Stimulated activated CD4-positive, alpha-beta T cell treated with anti-CD3 and anti-CD28 coated beads, Interleukin-1b, Interleukin-23, amount 100 ng/mL, for 48 hours (primary cell): Measurements from ENCODE around the gene IL1RAPL2.
"Not testable (repeated sequence)": the region's sequence is repeated elsewhere in the genome, so short reads cannot be mapped to it uniquely, and the experiment has no call there.

ENCODE experiments used
- DNase-seq: peaks from one replicate; pipeline ENCODE4 v3.0.0-alpha.2; 2020

Gene IL1RAPL2

DNA sequence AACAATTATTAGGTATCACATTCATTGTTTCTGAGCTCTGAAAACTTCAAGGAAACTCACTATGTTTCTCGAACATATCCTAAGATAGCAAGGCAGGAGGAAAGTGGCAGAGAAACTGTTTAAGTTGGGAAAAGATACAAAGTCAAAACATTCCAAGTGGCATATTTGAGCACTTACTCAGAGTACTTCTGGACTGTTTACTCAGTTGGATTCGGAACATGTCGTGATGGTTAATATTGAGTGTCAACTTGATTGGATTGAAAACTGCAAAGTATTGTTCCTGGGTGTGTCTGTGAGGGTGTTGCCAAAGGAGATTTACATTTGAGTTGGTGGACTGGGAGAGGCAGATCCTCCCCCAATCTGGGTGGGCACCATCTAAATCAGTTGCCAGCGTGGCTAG is 298.3 kb downstream of the IL1RAPL2 start:
- no peak for DNase-seq

DNA sequence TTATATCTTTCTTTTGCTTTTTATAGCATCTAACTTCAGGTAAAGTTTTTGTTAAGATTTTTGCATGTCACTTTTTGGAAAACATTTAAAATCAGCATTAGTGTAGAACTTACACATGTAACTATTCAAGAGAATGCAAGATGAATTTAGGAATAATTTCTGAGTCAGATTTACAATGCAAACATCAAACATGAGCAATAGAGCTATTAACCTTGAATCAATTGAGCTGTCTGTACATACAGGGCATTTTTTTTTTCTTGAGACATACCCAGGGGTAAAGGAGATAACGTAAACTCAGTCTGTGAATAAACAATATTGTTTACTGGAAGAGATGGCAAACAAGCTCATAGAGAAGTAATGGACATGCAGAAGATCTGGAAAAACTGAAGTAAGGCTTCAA is 311.5 kb downstream of the IL1RAPL2 start:
- DNase-seq, result no peak

DNA sequence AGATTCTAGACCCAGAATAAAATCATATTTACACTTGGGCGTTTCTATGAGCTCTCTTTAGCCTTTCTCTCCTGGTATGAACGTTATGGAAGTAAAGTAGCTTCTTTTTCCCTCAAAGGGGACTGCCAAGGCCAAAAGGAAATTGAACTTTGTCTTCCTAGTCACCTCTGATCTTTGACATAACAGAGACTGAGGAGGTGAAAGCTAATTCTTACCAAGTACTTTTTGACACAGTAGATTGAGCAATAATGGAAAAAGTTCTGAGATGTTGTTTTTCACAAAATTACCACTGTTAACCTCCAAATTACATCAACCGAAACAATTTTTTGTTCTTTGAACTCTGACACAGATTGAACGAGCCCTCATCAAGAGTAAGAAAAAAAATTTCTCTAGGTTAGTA is 336.1 kb downstream of the IL1RAPL2 start:
- DNase-seq, result no peak

DNA sequence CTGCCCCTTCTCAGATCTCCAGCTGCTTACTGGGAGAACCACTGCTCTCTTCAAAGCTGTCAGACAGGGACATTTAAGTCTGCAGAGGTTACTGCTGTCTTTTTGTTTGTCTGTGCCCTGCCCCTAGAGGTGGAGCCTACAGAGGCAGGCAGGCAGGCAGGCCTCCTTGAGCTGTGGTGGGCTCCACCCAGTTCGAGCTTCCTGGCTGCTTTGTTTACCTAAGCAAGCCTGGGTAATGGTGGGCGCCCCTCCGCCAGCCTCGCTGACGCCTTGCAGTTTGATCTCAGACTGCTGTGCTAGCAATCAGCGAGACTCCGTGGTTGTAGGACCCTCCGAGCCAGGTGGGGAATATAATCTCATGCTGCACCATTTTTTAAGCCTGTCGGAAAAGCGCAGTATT is 343.7 kb downstream of the IL1RAPL2 start:
- DNase-seq, result not testable (repeated sequence)

DNA sequence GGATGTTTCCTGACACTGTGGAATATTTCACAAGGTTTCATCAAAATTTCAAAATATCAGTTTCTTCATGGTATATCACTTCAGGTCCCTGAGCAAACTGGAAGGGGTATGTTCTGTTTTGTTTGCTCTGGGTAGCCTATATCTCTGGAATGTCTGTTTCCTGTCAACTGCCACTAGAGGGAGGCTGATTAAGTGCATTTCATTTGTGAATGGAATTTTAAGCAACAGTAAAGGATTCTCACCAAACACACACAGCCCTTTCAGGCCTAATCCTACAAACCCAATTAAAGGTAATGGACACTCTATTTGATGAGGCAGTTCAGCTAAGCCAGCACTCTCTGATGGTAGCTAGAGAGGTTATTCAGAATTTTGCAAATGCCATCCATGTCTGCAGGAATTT is 347.3 kb downstream of the IL1RAPL2 start:
- no peak for DNase-seq

DNA sequence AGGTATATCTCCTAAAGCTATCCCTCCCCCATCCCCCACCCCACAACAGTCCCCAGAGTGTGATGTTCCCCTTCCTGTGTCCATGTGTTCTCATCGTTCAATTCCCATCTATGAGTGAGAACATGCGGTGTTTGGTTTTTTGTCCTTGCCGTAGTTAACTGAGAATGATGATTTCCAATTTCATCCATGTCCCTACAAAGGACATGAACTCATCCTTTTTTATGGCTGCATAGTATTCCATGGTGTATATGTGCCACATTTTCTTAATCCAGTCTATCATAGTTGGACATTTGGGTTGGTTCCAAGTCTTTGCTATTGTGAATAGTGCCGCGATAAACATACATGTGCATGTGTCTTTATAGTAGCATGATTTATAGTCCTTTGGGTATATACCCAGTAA is 348.7 kb downstream of the IL1RAPL2 start:
- DNase-seq, result not testable (repeated sequence)

DNA sequence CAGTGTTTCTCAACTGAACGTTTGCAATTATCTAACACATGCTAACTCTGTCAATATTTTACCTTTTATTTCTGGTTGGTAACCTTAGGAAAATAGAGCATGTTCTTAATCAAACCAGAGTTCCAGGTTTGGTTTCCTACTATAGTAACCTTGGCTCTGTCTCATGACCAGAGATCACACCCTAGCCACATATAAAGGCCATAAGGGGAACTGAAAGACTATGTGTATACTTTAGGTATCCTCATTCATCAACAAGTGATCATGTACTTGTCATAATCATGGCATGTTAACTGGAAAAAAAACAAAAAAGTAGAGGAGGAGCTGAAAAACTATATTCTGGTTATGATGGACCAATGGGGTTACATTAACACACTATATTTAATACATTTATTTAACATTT is 352.1 kb downstream of the IL1RAPL2 start:
- DNase-seq, result no peak

DNA sequence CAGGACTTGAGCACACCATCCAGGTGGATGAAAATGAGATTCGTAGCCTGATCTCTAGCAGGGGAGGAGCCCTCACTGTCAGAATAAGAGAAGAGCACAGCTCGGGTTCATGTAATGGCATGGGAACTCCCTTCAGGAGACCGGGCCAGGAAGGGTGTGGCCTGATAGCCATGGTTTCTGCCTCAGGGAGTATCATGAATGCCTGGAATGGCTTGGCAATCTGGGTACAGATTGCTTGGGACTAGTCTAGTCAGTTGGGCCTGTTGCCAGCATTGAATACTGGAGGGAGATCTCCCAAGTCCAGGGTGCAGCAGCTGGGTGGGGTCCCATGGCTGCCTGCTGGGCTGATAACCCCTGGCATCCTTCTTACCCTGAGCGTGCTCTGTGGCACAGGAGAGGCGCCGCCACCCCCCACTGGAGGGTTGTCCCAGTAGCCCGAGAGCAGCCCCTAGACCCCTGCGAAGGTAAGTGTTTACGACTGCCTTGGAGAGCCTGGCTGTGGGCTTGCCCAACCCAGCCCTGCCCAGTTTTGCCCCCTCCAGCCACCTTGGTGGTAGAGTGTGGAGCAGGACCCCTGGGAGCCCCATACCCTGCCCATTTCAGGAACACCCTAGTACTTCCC is 355.7 kb downstream of the IL1RAPL2 start:
- DNase-seq, result no peak

DNA sequence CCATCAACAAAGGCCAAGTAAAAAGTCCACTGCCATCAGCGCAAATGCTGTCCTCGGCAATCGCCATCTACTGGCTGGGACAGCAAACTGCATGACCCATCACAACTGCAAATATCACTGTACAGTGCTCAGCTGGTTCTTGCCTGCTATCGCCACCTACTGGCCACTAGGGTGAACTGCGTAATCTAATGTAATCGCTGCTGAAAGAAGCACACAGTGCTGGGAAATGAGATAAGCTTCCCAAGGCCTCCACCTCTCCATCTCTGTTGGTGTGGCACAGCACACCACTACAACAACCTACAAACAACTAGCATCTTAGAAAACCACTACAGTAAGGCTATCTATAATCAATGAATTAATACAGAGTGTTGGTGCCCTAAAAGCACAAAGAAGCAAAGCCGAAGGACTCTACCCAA is 356.2 kb downstream of the IL1RAPL2 start:
- peak; percentile 57 for DNase-seq

DNA sequence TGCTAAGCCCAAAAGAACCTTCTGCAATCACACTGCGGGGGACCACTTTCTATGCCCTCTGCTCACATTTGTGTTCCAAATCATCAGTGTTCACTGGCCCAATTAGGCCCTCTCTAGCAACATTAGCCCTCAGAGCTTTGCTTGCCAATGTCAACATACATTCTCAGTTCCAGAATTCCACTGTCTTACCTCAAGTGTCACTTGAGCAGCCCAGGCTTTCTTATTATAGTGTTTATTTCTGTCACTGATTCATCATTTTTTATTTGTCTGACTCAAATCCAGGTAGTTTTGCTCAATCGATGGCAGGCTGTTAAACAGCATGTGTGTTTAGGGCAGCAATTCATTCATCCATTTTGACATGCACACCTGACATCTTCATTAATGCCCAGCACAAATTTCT is 363.3 kb downstream of the IL1RAPL2 start:
- no peak for DNase-seq

DNA sequence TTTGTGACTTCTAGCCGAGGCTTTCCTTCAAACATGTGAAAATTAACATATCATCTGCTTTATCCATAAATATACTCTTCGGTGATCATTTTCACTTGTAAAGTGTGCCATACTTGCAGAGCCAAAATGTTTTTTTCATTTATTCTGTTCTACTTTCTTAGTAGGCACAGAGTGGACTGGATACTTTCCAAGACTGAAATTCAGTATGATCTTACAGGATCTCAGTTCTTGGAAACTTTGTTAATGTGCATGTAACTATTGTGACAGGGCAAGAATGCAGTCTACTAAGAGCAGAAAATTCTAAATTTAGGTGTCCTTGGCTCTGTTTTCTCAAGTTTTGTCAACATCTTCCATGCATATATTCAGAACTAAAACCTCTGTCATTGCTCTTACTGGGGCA is 369.6 kb downstream of the IL1RAPL2 start:
- no peak for DNase-seq

DNA sequence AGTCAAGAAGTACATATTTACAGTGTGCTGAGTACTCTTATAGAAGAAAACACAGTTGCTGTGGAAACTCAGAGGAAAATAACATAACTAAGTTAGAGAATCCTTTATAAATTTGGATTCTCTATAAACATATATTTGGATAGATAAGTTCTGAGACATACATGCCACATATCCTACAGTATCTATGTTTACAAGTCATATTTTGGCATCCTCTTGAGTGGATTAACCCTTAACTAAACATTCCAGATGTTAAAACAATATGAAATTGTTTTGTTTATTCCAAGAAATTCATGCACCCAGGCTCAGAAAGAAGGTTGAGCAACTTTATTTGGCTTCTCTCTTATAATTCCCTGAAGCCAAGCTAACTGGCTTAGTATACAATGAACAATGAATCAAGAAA is 387.3 kb downstream of the IL1RAPL2 start:
- DNase-seq, result no peak

DNA sequence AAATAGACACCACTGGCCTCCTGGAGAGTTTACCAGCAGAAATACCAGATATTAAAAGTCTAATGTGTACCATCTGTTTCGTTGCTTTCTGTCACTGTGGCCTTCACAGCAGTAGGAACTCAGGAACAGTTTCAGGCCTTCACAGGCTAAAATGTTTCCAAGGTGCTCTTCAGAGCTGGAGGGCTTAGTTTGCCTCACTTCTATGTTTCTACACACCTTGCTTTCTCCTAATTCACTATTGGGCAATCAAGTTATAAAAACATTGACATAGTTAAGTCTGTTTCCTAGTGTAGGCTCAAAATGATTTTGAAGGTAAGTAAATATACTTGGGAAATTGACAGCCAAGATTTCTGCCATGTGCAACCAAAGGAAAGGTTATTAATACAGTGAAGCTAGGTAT is 395.9 kb downstream of the IL1RAPL2 start:
- no peak for DNase-seq

DNA sequence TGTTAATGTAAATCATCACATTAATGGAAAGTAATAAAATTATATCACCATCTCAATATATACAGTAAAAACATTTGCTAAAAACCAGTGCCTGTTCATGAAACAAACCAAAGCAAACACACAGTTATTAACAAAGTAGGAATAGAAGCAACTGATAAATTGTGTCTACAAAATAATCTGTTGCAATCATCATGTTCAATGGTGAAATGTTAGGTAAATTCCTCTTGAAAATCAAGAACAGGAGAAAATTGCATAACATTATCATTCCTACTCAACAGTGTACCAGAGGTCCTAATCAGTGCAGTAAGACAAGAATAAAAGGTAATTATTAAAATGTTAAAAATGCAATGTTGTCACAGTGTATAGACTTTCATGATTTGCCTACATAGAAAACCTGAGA is 402.2 kb downstream of the IL1RAPL2 start:
- no peak for DNase-seq

DNA sequence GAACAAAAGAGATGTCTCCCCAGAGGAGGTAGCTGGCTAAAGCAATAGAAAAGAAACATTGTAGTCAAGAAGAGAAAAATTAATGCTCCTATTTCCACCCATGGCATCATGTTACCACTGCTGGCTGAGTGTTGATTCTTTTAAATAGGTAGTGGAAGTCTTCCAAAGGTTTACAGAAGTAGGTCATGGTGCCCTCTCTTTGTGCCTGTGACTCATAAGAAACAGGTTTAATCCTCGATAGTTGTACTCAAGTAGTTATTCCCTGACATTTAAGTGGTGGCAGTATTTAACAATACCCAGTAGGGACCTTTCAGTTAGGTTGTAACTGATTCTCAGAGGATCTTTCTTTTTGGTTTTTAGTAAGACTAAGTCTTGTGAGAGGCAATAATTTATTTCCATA is 406.7 kb downstream of the IL1RAPL2 start:
- DNase-seq, result no peak

DNA sequence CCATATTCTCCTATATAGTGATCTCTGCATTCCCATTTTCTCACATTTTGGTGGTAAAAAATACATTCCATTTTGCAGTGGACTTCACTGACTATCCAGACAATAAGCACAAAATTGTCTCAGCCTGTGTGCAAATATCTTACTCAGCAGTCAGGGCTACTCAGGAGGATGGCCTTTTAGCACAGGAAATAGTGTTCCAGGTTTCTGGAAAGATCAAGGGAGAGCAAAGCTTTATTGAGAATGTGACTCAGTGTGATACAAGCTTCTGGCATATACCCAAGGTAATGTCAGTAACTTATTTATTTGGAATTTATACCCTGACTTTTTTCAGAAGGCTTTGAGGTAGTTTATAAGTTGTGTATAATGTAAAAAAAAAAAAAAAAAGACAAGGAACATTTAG is 421.1 kb downstream of the IL1RAPL2 start:
- DNase-seq, result no peak

DNA sequence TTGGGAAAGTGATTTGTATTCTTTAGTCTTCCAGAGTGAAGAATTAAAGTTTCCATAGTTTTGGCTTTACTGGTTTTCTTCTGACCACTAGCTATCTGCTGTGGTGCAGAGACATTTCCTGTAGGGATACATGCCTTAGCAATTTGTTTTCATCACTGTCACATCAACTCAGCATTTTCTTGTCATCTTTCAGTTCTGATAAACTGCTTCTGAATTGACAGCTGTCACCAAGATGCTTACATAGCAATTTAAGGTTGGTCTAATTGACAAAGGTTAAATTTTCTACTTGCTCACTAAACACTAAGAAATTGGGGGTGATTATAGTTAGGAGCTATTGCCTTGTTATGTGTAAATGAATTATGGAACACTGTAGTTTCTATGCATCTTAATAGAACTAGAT is 422.0 kb downstream of the IL1RAPL2 start:
- DNase-seq, result no peak

DNA sequence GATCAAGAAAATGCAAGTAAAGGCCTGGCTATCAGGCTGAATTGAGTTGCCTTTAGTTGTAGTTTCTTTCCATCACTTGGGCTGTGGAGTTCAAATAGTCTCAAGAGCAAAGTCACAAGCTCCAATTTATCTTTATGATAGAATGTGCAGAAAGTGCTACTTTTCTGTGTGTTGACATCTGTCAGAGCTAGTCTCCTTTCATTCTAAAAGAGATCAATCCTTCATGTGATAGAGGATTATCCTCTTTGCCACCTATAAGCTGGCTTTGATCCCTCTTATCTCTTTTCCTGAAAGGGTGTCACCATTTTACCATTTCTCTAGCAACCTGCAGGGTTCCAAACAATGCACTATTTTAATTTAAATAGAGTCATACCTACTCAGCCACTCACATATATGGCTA is 429.5 kb downstream of the IL1RAPL2 start:
- DNase-seq, result no peak

DNA sequence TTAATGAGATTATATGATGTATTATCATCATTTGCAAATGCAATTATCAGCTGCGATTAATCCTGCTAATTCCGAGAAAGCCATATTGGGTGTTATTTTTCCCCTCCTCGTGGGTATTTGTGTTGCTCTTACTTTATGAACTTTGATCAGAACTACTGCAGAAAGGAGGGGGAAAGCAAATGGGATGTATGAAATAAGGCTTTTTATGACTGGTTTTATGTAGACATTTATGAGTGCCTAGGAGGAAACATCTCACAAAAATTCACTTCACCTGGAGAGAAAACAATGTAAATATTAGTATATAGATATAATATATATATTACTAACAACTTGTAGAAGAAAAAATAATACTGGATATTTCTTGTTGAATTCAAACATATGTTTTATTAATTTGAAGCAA is 440.1 kb downstream of the IL1RAPL2 start:
- DNase-seq, result no peak

DNA sequence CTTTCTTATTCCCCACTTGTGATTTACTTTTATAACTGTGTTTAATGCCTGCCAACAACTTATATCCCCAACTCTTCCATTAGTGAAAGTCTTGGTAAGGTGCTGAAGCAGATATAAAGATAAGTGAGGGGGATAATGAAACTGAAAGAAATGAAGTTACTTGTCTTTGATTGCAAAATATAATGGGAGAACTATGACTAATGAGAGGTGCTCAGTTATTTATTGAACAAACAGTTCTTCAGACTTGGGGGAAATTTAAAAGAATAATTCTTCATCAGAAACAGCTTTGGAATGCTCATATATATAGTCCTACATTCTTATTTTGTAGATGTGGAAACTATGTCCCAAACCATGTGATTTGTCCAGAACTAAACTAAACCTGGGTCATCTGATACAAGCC is 441.0 kb downstream of the IL1RAPL2 start:
- no peak for DNase-seq

DNA sequence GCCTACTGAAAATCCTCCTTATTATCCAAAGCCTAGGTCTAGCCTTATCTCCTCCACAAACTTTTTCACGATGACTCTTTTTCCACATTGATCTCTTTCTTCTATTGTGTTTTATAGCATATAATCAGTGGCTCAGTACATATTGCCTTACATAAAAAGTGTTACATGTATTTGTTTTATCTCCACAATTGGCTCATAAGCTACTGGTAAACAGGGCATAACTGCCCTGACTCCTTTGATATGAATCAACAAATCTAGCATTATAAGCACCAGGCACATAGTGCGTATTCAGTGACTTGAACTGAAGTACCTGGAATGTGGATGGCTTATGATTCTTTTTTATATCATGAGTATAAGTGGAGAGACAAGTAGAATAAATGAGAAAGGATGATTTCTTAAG is 447.7 kb downstream of the IL1RAPL2 start:
- no peak for DNase-seq

DNA sequence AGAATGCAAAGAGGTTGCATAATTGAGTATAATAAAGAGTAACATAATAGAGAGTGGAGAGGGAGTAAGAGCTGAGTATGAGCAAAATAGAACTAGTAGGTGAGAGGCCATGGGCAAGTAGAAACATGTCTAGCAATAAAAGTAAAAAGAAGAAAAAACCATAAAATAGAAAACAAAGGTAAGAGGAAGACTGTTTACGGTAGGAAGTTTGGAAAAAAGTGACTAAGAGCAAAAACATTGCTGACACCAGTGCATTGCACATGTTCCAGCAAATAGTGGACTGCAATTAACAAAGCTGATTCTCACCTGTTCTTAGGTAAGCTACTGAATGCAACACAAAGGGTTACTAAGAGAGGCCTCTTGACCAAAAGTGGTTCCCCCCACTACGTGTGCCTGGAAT is 451.6 kb downstream of the IL1RAPL2 start:
- no peak for DNase-seq

DNA sequence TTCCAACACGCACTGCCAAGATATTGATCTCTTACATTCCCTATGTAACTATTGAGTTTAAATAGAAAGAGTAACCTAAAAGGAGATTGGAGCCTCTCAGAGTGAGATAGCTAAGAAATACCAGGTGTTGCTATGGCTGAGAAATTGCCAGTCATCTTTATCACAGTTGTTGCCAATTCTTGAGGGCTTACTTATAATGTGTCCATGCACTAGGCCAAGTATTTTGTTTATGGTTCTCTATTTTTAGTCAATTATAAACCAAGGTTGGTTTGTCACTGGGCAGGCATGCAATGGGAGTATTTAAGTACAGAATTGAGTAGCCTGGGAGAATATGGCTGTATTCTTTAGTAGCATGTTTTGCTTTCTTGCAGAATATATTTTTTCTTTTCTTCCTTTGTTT is 452.9 kb downstream of the IL1RAPL2 start:
- DNase-seq, result no peak

DNA sequence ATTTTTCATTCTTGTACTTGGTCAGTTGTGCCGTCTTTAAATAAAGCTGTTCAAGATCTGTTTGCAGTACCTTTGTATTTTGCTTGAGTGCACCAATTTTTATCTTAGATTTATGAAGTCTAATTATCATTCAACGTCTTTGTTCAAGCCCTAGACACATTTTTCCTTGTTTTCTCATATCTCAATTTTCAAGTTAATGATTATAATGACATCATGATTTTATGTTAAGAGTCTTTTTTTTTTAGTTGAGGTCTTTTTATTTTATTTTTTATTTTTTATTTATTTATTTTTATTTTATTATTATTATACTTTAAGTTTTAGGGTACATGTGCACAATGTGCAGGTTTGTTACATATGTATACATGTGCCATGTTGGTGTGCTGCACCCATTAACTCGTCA is 463.0 kb downstream of the IL1RAPL2 start:
- DNase-seq, result not testable (repeated sequence)

DNA sequence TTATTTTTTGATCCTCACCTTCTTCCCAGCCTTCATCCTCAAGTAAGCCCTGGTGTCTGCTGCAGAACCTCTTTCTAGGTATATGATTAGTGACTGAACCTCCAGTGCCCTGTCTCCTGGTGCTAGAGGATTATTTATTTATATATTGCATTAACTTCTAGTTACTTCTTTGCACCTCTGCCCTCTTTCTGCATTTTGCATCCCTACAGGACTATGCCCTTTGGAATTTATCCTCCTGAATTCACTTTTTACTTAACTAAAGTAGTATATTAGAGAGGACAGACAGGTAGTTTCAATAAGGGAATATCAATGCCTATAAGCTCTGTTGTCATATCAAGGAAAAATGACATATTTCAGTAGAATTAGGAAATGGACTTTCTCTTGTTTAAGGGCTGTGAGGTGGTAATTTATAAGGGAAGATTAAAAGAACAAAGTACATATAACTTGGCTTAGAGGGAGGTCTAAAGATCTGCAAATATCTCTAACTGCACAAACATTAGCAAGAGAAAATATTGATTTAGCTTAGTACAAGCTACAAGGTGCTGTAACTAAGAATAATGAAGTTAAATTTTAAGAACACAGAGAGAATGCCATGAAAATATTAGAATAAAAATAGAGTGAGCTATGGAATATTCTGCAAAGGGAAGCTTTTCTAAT is 472.8 kb downstream of the IL1RAPL2 start:
- DNase-seq, result no peak
